Right lobe of liver (tissue), 4 donors: ENCODE data around the gene NFE2L3.

Source experiments
- CTCF ChIP-seq, 4 donors: fragments of 200-600 bp in 3 of 4; fragments of 450-650 bp in 1 of 4; IDR thresholded peaks; one replicate each; pipeline versions ENCODE4 v1.5.1 to v1.8.0; 2016 to 2022; ENCODE audit warnings: antibody characterized with exemption in 4 of 4, mild to moderate bottlenecking in 2 of 4
- POLR2A ChIP-seq: fragments of 450-650 bp; IDR thresholded peaks from one replicate; pipeline ENCODE4 v1.6.1; 2017; ENCODE audit warnings: antibody characterized with exemption, mild to moderate bottlenecking
- donor health status: DM: no; HTN: no; CAD: no.
- donor health status: DM: no; HTN: no; CAD: no.
- donor health status: DM: no; HTN: yes; CAD: no.

GRCh38 chr7:26136831-26137230 is 15.2 kb upstream of the NFE2L3 start:
- TF ChIP-seq CTCF (IDR thresholded peaks at IDR 0.05) (no peak), POLR2A (no peak)
